HG03469 (cell line): Measurements from ENCODE around the gene OLFML2A.

Source experiments
- ATAC-seq: cut with Tn5 transposase; IDR thresholded peaks from one replicate; pipeline ENCODE4 v1.9.1; 2021; ENCODE audit warnings: mild to moderate bottlenecking, moderate library complexity, moderate number of reproducible peaks; ENCODE audit not compliant: unreplicated experiment

The OLFML2A gene

DNA sequence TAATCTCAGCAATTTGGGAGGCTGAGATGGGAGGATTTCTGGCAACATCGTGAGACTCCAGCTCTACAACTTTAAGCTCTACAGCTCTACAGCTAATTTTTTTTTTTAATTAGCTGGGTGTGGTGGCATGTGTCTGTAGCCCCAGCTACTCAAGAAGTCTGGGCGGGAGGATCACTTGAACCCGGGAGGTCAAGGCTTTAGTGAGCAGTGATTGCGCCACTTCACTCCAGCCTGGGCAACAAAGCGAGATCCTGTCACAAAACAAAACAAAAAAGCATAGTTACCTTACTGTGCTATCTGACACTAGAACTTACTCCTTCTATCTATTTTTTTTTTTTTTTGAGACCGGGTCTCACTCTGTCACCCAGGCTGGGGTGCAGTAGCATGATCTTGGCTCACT is 70.0 kb downstream of the OLFML2A start:
- ATAC-seq: no peak

DNA sequence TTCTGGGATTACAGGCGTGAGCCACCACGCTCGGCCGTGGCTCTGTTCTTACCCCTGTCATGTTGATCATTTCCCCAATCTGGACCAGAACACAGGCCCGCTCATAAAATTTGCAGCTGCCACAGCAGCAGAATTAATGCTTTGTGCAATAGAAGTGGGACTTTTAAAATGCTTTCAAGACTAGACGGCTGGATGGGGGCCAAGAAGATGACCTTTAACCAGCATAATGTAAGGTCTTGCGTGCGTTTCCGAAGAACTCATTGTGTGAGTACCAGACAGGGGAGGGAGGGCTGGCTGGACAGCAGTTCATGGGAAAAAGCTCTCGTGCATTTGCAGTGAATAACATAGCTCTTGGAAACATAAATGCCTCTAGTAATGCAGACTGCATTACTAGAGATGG is 72.9 kb downstream of the OLFML2A start:
- no peak for ATAC-seq

- ATAC-seq: no peak
Measured at GRCh38 chr9:124852121-124852828, 75.3 kb downstream of the OLFML2A start.

DNA sequence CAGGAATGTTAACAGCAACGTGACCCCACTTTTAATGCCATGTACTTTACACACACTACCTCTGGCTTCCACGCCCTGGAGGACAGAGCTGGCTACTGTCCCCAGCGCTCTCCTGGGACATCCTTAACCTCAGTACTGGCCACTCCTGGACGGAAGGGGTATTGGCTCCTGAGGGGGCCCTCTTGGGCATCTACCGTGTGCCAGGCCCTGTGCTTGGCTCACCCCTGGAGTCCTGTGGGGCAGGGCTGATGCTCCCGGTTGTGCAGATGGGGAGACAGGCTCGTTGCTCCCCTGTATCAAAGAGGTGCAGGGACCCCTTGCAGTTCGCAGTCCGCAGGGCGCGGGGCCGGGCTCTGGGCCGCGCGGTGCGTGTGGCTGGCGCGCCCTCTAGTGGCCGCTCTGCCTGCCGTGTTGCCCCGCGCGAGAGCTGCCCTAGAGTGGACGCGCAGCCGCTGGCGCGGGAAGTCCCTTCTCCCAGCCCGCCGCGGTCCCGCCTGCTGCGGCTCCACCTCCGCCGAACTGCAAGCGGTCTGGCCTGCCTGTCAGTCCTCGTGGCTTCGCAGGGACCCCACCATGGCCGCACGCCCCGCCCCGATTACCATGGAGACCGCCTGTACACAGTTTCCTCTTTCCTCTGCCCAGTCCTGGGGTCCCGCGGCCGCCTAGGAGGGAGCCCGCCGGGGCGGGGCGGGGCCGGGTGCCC is 76.0 kb downstream of the OLFML2A start, which contains the start of gene WDR38:
Gene WDR38 (plus strand): TSS at position 632 of the 703 bp plus-strand sequence. CDS start 72 bp downstream, outside the sequence.
- peak; percentile 37 for ATAC-seq

- ATAC-seq: no peak
Measured at GRCh38 chr9:124853605-124854143, 76.7 kb downstream of the OLFML2A start.

- no peak for ATAC-seq
Measured at GRCh38 chr9:124854161-124854560, 77.2 kb downstream of the OLFML2A start.

- ATAC-seq: no peak
Measured at GRCh38 chr9:124854822-124855221, 77.9 kb downstream of the OLFML2A start.

GRCh38 chr9:124855566-124855943 is 78.6 kb downstream of the OLFML2A start:
- ATAC-seq: no peak

DNA sequence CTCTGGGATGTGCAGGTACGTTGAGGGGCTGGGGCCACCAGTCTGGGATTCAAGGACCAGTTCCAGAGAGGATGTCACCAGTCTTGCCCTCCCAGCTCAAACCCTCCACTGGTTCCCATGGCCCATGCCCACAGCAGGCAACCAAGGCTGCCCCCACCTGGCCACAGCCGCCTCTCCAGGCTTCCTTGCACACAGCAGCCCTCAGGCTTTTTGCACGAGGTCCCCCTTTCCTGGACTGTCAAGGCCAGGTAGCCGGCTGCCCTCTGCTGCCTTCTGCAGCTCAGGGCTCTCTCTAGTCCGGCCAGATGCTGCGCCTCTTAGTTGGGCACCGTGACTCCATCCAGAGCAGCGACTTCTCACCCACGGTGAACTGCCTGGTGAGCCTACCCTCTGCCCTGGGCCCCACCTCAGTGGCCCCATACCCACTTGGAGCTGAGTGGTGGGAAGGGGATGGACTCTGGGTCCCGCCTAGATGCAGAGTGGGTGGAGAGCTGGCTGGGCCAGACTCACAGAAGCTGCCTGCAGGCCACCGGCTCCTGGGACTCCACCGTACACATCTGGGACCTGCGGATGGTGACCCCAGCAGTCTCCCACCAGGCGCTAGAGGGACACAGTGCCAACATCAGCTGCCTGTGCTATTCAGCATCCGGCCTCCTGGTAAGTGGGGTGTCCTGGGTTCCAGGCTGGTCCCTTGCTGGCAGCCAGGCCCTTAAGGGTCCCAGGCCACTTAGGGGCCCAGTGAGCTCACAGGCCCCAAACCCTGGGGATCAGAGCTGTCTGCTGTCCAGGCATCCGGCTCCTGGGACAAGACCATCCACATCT is 79.2 kb downstream of the OLFML2A start:
- no peak for ATAC-seq

- ATAC-seq: no peak
Measured at GRCh38 chr9:124857533-124858162, 80.7 kb downstream of the OLFML2A start.

DNA sequence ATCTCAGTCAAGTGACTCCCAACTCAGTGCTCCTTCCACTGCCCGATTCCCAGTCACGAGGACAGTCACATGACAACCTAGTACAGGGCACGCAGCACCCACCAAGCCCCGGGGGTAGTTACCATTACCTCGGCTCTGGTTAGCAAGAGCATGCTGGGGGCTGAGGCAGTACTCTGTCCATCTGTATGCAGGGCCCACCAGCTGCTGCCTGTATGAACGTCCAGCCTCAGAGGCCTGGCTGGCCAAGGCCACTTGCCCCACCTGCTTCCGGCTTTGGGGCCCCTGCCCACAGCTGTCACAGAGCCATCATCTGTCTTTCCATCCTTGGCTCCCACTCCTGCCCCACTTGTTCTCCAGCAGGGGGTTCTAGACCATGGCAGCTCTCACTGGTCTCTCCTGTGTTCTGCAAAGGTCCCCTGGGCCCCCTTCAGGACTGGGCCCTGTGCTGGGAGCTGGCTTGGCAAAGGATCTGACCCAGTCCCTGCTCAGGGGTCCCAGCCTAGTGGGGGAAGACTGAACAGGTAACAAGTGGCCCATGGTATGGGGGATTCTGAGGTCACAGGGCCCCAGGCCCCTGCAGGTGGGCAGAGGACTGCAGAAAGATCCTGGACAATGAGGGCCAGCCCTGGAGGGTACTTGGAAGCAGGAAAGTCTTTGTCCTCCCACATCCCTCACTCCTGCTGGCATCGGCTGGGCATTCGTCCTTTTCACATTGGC is 81.6 kb downstream of the OLFML2A start:
- no peak for ATAC-seq

- no peak for ATAC-seq
Measured at GRCh38 chr9:124859803-124860581, 83.1 kb downstream of the OLFML2A start.

- ATAC-seq: no peak
Measured at GRCh38 chr9:124860582-124861341, 83.8 kb downstream of the OLFML2A start.

DNA sequence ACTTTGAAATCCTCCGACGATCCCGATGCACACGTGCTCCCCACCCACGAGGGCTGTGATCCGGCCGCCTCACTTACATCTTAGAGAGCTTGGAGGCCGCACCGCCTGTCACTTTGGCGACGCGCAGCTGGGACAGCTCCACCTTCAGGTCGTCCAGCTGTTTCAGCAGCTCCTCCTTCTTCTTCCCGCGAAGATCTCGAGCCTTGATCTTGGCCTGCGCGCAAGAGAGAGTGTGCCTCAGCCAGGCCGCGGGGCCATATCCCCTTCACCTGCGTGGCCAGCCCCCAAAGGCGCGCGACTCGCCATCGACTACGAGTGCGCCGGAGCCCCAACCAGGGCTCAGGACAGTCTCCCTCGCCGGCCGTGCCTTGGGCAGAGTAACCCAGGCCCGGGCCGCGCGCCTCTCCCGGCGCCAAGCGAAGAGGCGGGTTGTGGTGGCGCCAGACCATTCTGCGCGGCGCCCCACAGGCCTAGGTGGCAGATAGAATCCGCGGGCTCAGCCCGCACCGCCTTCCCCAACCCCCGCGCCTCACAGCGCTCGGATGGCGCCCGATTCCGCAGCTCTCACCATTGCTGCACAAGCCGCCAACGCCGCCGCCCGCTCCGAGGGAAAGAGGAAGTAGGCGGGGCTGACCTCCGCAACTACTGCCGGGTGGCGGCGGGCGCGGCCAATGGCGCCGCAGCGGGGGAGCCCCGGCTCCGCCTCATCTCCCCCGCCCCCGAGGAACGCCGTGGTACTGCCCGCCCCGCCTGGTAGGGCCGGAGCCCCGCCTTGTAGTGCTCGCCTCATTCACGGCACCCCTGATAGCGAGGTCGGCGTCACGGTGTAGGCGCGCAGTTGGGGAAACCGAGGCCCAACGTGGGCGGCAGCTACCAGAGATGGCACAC is 84.7 kb downstream of the OLFML2A start, which contains the start of the genes ARPC5L and RPL35:
Gene ARPC5L (plus strand): TSS at position 789 of the 888 bp plus-strand sequence. CDS start 7,161 bp downstream, outside the sequence.
Gene RPL35 (minus strand): TSS at position 616 of the 888 bp plus-strand sequence. CDS start 45 bp downstream, at position 571.
- ATAC-seq: peak; percentile 63

DNA sequence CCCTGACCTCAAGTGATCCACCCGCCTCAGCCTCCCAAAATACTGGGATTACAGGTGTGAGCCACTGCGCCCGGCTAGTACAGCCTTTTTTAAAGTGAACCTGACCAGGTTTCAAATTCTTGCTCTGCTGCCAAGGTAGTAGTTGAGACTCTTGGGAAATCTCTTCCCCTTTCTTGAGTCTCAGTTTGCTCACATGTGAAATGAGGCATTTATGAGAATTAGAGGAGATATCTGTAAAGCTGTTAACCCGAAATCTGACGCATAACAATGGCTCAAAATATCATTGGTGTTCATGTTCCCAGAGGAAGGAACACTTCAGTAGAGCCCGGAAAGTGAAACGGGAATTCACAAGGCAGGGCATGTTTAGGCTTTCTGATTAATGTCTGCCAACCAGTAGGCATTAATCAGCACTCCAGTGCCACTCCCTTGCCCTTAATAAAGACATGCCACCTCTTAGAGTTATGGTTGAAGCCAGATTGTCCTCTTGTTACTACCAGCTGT is 86.5 kb downstream of the OLFML2A start:
- no peak for ATAC-seq
